Measurements from ENCODE around the gene EXD3. TPM values are rescaled to one million over a fixed set of nuclear protein-coding genes. Genes with fewer than 3 reads are reported as not detected.
"Not testable (repeated sequence)": the region's sequence is repeated elsewhere in the genome, so short reads cannot be mapped to it uniquely, and the experiment has no call there.

The EXD3 gene
- total RNA-seq, 4 donors from 2014 or later: 11.8 to 49.0 (median 31.5) TPM

DNA sequence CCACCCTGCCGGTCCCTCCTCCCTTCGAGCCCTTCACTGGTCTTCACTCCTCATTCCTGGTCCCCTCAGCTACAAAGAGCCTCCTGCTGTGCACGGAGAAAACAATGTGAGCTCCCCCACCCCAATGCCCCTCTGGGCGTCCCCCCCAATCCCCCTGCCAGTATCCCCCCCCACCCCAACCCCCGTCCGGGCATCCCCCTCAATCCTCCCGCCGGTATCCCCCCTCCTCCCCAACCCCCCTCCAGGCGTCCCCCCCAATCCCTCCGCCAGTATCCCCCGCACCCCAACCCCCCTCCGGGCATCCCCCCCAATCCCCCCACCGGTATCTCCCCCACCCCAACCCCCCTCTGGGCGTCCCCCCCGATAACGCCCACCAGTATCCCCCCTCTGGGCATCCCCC, 42.8 kb downstream of the EXD3 start:
- intact Hi-C loops (cut with DNase I; ENCODE audit: low total_unique reads): no loop called here
- no peaks in the 10 kb centered on the region for H3K36me3 ChIP-seq
- H3K9me3 ChIP-seq: no peaks in the 10 kb centered on the region
- no peak overlapping the region for H3K27ac ChIP-seq
- no peaks in the 10 kb centered on the region for H3K4me1 ChIP-seq
- no peak overlapping the region for H3K4me3 ChIP-seq
- H3K27me3 ChIP-seq: no peaks in the 10 kb centered on the region
- no peak for DNase-seq
- TF ChIP-seq, protein P1, sequence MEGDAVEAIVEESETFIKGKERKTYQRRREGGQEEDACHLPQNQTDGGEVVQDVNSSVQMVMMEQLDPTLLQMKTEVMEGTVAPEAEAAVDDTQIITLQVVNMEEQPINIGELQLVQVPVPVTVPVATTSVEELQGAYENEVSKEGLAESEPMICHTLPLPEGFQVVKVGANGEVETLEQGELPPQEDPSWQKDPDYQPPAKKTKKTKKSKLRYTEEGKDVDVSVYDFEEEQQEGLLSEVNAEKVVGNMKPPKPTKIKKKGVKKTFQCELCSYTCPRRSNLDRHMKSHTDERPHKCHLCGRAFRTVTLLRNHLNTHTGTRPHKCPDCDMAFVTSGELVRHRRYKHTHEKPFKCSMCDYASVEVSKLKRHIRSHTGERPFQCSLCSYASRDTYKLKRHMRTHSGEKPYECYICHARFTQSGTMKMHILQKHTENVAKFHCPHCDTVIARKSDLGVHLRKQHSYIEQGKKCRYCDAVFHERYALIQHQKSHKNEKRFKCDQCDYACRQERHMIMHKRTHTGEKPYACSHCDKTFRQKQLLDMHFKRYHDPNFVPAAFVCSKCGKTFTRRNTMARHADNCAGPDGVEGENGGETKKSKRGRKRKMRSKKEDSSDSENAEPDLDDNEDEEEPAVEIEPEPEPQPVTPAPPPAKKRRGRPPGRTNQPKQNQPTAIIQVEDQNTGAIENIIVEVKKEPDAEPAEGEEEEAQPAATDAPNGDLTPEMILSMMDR (IDR thresholded peaks at IDR 0.05): no peak
- no peak for TF ChIP-seq POLR2A (IDR thresholded peaks at IDR 0.05)

DNA sequence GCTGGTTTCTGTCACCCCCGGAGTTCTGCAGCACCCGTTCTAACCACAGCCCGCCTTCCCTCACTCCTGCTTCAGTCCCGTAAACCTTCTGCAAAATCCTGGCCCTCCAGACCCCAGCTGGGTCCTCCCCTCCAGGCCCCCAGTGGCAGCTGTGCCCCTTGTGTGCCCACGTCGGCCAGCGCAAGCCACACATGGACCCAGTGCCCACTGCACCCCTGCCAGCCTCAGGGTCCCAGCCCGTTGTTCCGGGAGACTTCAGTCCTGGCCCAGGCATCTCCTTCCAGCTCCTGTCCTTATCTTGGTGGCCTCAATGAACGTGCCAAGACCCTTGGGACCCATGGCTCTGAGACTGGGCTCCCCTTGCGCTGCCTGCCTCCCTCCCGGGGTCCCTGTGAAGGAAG, 43.2 kb downstream of the EXD3 start:
- no peaks in the 10 kb centered on the region for H3K9me3 ChIP-seq
- intact Hi-C loops (cut with DNase I; ENCODE audit: low total_unique reads): no loop called here
- H3K27me3 ChIP-seq: no peaks in the 10 kb centered on the region
- no peak overlapping the region for H3K4me3 ChIP-seq
- no peak for DNase-seq
- TF ChIP-seq, protein P1 (IDR thresholded peaks at IDR 0.05): no peak
- TF ChIP-seq POLR2A (IDR thresholded peaks at IDR 0.05): no peak
- no peak overlapping the region for H3K27ac ChIP-seq
- H3K4me1 ChIP-seq: no peaks in the 10 kb centered on the region
- no peaks in the 10 kb centered on the region for H3K36me3 ChIP-seq

DNA sequence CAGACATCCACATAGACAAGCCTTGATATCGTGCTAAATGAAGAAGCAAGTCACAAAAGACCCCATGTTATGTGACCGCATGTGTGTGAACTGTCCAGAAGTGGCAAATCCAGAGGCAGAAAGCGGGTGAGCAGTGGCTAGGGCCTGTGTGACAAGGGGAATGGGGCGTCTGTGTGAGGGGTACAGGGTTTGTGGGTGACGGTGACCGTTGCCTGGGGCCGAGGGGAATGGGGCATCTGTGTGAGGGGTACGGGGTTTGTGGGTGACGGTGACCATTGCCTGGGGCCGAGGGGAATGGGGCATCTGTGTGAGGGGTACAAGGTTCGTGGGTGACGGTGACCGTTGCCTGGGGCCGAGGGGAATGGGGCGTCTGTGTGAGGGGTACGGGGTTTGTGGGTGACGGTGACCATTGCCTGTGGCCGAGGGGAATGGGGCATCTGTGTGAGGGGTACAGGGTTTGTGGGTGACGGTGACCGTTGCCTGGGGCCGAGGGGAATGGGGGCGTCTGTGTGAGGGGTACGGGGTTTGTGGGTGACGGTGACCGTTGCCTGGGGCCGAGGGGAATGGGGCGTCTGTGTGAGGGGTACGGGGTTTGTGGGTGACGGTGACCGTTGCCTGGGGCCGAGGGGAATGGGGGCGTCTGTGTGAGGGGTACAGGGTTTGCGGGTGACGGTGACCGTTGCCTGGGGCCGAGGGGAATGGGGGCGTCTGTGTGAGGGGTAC, 44.1 kb downstream of the EXD3 start:
- H3K4me3 ChIP-seq; DNase-seq; H3K27ac ChIP-seq; H3K27me3 ChIP-seq; H3K9me3 ChIP-seq; H3K36me3 ChIP-seq; intact Hi-C loops (cut with DNase I; ENCODE audit: low total_unique reads); H3K4me1 ChIP-seq: not testable (repeated sequence)

DNA sequence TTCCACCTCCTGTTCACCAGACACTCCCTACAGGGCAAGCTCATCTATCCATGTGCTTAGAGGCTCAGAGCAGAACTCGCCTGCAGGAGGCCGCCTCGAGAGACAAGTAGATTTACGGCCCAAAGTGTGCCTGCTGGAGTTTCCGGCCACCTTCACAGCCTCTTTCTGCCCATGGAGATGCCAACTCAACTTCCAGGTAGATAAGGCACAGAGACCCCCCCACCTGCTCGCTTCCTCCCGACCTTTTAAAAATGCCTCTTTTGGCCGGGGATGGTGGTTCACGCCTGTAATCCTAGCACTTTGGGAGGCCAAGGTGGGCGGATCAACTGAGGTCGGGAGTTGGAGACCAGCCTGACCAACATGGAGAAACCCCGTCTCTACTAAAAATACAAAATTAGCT, 46.6 kb downstream of the EXD3 start:
- Histone ChIP-seq H3K9me3 (no peaks in the 10 kb centered on the region), H3K36me3 (no peaks in the 10 kb centered on the region), H3K4me1 (no peaks in the 10 kb centered on the region), H3K27me3 (no peaks in the 10 kb centered on the region), H3K4me3 (no peak overlapping the region), H3K27ac (no peak overlapping the region)
- DNase-seq: no peak
- no peak for TF ChIP-seq POLR2A (IDR thresholded peaks at IDR 0.05)
- TF ChIP-seq, protein P1 (IDR thresholded peaks at IDR 0.05): no peak
- intact Hi-C loops (cut with DNase I; ENCODE audit: low total_unique reads): no loop called here

DNA sequence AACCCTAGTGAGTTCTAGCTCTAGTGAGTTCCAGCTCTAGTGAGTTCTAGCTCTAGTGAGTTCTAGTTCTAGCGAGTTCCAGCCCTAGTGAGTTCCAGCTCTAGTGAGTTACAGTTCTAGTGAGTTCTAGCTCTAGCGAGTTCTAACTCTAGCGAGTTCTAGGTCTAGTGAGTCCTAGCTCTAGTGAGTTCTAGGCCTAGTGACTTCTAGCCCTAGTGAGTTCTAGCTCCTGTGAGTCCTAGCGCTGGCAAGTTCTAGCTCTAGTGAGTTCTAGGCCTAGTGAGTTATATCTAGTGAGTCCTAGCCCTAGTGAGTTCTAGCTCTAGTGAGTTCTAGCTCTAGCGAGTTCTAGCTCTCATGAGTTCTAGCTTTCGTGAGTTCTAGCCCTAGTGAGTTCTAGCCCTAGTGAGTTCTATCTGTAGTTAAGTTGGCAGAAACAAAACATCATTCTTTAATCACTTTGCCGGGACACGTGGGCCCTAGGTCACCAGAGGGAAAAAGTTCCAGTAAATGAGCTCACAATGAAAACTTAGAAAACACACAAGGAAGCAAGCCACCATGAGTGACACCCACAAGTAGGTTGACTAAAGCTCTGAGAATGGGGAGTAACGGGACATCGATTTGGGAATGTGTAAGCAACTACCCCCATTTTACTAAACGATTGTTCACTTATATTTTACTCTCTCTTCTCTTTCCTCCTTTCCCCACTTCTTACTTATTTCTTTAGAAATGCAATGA, 47.5 kb downstream of the EXD3 start:
- Histone ChIP-seq H3K27me3 (no peaks in the 10 kb centered on the region), H3K4me3 (no peak overlapping the region), H3K36me3 (no peaks in the 10 kb centered on the region), H3K9me3 (no peaks in the 10 kb centered on the region), H3K27ac (no peak overlapping the region), H3K4me1 (no peaks in the 10 kb centered on the region)
- intact Hi-C loops (cut with DNase I; ENCODE audit: low total_unique reads): no loop called here
- DNase-seq: no peak
- TF ChIP-seq, protein P1 (IDR thresholded peaks at IDR 0.05): no peak
- TF ChIP-seq POLR2A (IDR thresholded peaks at IDR 0.05): no peak
